Neuronal stem cell (in vitro differentiated cells): Measurements from ENCODE around the gene SLC25A42.

Experiments
- DNase-seq: peaks from one replicate; pipeline ENCODE4 v3.0.0-alpha.2; 2013; ENCODE audit warnings: low spot score
- H2AFZ ChIP-seq: one replicate; pipeline ENCODE4 v1.6.1; 2013; ENCODE audit warnings: mild to moderate bottlenecking, low read length, inconsistent platforms
- H2AK5ac ChIP-seq: 2 replicates; pipeline ENCODE4 v1.6.1; 2013; ENCODE audit warnings: low read depth, mild to moderate bottlenecking, inconsistent platforms, low read length, moderate library complexity, mixed read lengths
- H2BK120ac ChIP-seq: 2 replicates; pipeline ENCODE4 v1.6.1; 2013; ENCODE audit warnings: low read depth, mild to moderate bottlenecking, inconsistent platforms, low read length, moderate library complexity, mixed read lengths
- H2BK12ac ChIP-seq: one replicate; pipeline ENCODE4 v1.6.1; 2013; ENCODE audit warnings: low read length, inconsistent platforms
- H2BK15ac ChIP-seq: 2 replicates; pipeline ENCODE4 v1.6.1; 2013; ENCODE audit warnings: mild to moderate bottlenecking, low read length, inconsistent platforms, mixed read lengths
- H2BK5ac ChIP-seq: one replicate; pipeline ENCODE4 v1.6.1; 2013; ENCODE audit warnings: inconsistent platforms, mild to moderate bottlenecking, low read length, moderate library complexity
- H3K14ac ChIP-seq: one replicate; pipeline ENCODE4 v1.6.1; 2013; ENCODE audit warnings: low read length, inconsistent platforms
- H3K18ac ChIP-seq: 2 replicates; pipeline ENCODE4 v1.6.1; 2013; ENCODE audit warnings: low read length, inconsistent platforms
- H3K23ac ChIP-seq: 2 replicates; pipeline ENCODE4 v1.6.1; 2013; ENCODE audit warnings: low read depth, mild to moderate bottlenecking, mixed read lengths, low read length, inconsistent platforms; ENCODE audit not compliant: poor library complexity
- H3K27ac ChIP-seq: replicated peaks from 3 replicates; pipeline ENCODE4 v1.5.1; 2013; ENCODE audit warnings: low read length, inconsistent platforms
- H3K27me3 ChIP-seq, 3 experiments: 2 replicates each; pipeline ENCODE4 v1.6.1; 2013; ENCODE audit warnings: low read length in 3 of 3, mild to moderate bottlenecking in 2 of 3, inconsistent platforms in 1 of 3, low read depth in 1 of 3, mixed read lengths in 1 of 3, moderate library complexity in 1 of 3; ENCODE audit not compliant: control insufficient read depth in 3 of 3, insufficient read depth in 3 of 3
- H3K36me3 ChIP-seq, 2 donors: replicated peaks in 1 of 2; 2 replicates each; pipeline ENCODE4 v1.6.1; 2013; ENCODE audit warnings: low read length in 2 of 2; ENCODE audit not compliant: control insufficient read depth in 2 of 2, insufficient read depth in 2 of 2
- H3K4ac ChIP-seq: 2 replicates; pipeline ENCODE4 v1.6.1; 2013; ENCODE audit warnings: inconsistent platforms, mild to moderate bottlenecking, low read length, moderate library complexity
- H3K4me1 ChIP-seq, 2 donors: 1 replicate in 1 of 2; 2 replicates in 1 of 2; pipeline ENCODE4 v1.6.1; 2013; ENCODE audit warnings: low read length in 2 of 2, low read depth in 1 of 2; ENCODE audit not compliant: control insufficient read depth in 2 of 2, insufficient read depth in 1 of 2
- H3K4me2 ChIP-seq: one replicate; pipeline ENCODE4 v1.6.1; 2013; ENCODE audit warnings: mild to moderate bottlenecking, low read length, inconsistent platforms; ENCODE audit not compliant: insufficient read depth, poor library complexity, severe bottlenecking
- H3K4me3 ChIP-seq, 2 donors: 2 replicates each; pipeline ENCODE4 v1.5.1; 2013; ENCODE audit warnings: low read length in 2 of 2, mild to moderate bottlenecking in 2 of 2, inconsistent platforms in 1 of 2, moderate library complexity in 1 of 2
- H3K79me1 ChIP-seq: one replicate; pipeline ENCODE4 v1.6.1; 2013; ENCODE audit warnings: low read depth, mild to moderate bottlenecking, inconsistent platforms, low read length, moderate library complexity
- H3K9ac ChIP-seq: one replicate; pipeline ENCODE4 v1.6.1; 2013; ENCODE audit warnings: mild to moderate bottlenecking, low read depth, low read length, inconsistent platforms; ENCODE audit not compliant: poor library complexity
- H3K9me3 ChIP-seq, 2 donors: replicated peaks in 1 of 2; 2 replicates each; pipeline versions ENCODE3 to v1.6.1; 2013; ENCODE audit warnings: low read length in 2 of 2, mild to moderate bottlenecking in 2 of 2, inconsistent platforms in 1 of 2, low read depth in 1 of 2, mixed read lengths in 1 of 2, moderate library complexity in 1 of 2; ENCODE audit not compliant: control insufficient read depth in 2 of 2, insufficient read depth in 1 of 2
- H4K8ac ChIP-seq: one replicate; pipeline ENCODE4 v1.6.1; 2013; ENCODE audit warnings: low read depth, mild to moderate bottlenecking, inconsistent platforms, low read length, moderate library complexity
- H4K91ac ChIP-seq: one replicate; pipeline ENCODE4 v1.6.1; 2013; ENCODE audit warnings: low read length, low read depth, mild to moderate bottlenecking, inconsistent platforms; ENCODE audit not compliant: poor library complexity
- WGBS, 2 donors: extraction: QIAGEN DNeasy Blood & Tissue Kit; methylation state at CpG; one replicate each; pipeline ENCODE4 v1.1.7; 2013; ENCODE audit warnings: missing lambda C conversion rate in 2 of 2, mixed read lengths in 1 of 2; ENCODE audit not compliant: insufficient read length in 2 of 2, insufficient replicate concordance in 1 of 2; ENCODE audit errors: extremely low coverage in 2 of 2; 5-methylcytosine and 5-hydroxymethylcytosine counted together

SLC25A42 gene

DNA sequence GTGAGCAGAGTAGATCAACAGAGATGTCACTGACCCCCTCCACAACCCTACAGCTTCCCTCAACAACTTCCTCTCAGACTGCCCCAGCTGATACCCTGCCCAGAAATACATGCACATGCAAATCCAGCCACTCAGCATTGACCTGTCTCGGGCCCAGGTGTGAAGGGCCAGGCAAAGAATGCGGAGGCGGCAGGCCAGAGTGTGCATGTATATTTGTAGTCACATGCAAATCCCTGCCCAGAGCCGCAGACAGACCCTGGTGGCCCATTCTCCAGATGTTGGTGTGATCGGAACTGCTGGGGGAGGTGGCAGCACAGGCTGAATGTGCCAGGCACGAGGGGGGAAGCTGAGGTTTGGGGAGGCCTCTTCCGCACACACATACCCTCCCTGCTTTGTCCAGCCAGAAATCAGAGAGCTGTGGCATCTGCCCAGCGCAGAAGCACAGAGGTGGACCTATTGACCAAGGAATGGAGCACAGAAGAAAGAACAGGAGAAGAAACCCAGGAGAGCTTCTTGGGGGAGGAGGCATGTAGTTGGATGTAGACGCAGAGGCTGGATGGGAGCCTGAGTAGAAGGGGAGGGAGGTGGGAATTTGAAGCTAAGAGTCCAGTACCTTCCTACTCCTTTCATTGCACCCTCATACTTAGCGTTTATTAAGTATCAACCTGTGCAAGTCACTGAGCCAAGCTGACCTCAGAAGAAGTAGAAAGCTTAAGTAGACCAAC, 91.9 kb downstream of the SLC25A42 start:
- H3K79me1 ChIP-seq: no peaks in the 10 kb centered on the region
- no peak overlapping the region for H2BK5ac ChIP-seq
- no peak overlapping the region for H3K27ac ChIP-seq
- H3K36me3 ChIP-seq: peaks cover 0 to 6% of the 10 kb centered on the region in 2 donors
- H3K9ac ChIP-seq: no peak overlapping the region
- H2BK120ac ChIP-seq: no peak overlapping the region
- H4K8ac ChIP-seq: no peak overlapping the region
- H3K23ac ChIP-seq: no peak overlapping the region
- WGBS, 2 donors: no CpG with 5 or more reads among the region's 10 CpGs
- H2BK15ac ChIP-seq: no peak overlapping the region
- no peak overlapping the region for H2AFZ ChIP-seq
- no peak overlapping the region for H3K14ac ChIP-seq
- H2AK5ac ChIP-seq: no peak overlapping the region
- no peaks in the 10 kb centered on the region for H3K4me1 ChIP-seq
- no peak overlapping the region for H3K4ac ChIP-seq
- no peak overlapping the region for H3K18ac ChIP-seq
- no peak overlapping the region for H4K91ac ChIP-seq
- H3K4me2 ChIP-seq: no peak overlapping the region
- DNase-seq: no peak
- no peaks in the 10 kb centered on the region for H3K27me3 ChIP-seq
- no peak overlapping the region for H3K4me3 ChIP-seq
- H3K9me3 ChIP-seq: peaks cover 0 to 3% of the 10 kb centered on the region in 2 donors
- H2BK12ac ChIP-seq: no peak overlapping the region

GRCh38 chr19:19157808-19158207, 94.0 kb downstream of the SLC25A42 start:
- Histone ChIP-seq H2AFZ (no peak overlapping the region), H3K4me1 (no peaks in the 10 kb centered on the region), H2BK12ac (no peak overlapping the region), H2BK120ac (no peak overlapping the region), H2AK5ac (no peak overlapping the region), H3K4me3 (no peak overlapping the region), H3K18ac (no peak overlapping the region), H3K79me1 (no peaks in the 10 kb centered on the region), H3K27me3 (no peaks in the 10 kb centered on the region), H3K4me2 (no peak overlapping the region), H3K9ac (no peak overlapping the region), H3K23ac (no peak overlapping the region), H3K9me3 (peaks cover 0 to 3% of the 10 kb centered on the region in 2 donors), H3K14ac (no peak overlapping the region), H4K91ac (no peak overlapping the region), H4K8ac (no peak overlapping the region), H2BK15ac (no peak overlapping the region), H2BK5ac (no peak overlapping the region), H3K4ac (no peak overlapping the region), H3K27ac (no peak overlapping the region), H3K36me3 (peaks cover 0 to 6% of the 10 kb centered on the region in 2 donors)
- WGBS, 2 donors: no CpG with 5 or more reads among the region's 6 CpGs
- no peak for DNase-seq

GRCh38 chr19:19159534-19159933, 95.7 kb downstream of the SLC25A42 start:
- Histone ChIP-seq H3K23ac (no peak overlapping the region), H2AK5ac (no peak overlapping the region), H3K79me1 (no peaks in the 10 kb centered on the region), H2BK5ac (no peak overlapping the region), H3K18ac (no peak overlapping the region), H4K8ac (no peak overlapping the region), H3K4ac (no peak overlapping the region), H3K27me3 (no peaks in the 10 kb centered on the region), H3K9me3 (peaks cover 0 to 3% of the 10 kb centered on the region in 2 donors), H4K91ac (no peak overlapping the region), H2BK15ac (no peak overlapping the region), H3K4me1 (no peaks in the 10 kb centered on the region), H3K27ac (no peak overlapping the region), H2BK12ac (no peak overlapping the region), H3K36me3 (peaks cover 0 to 6% of the 10 kb centered on the region in 2 donors), H3K4me2 (no peak overlapping the region), H3K4me3 (no peak overlapping the region), H3K9ac (no peak overlapping the region), H3K14ac (no peak overlapping the region), H2BK120ac (no peak overlapping the region), H2AFZ (no peak overlapping the region)
- no CpG with 5 or more reads among the region's 4 CpGs for WGBS, 2 donors
- DNase-seq: no peak

DNA sequence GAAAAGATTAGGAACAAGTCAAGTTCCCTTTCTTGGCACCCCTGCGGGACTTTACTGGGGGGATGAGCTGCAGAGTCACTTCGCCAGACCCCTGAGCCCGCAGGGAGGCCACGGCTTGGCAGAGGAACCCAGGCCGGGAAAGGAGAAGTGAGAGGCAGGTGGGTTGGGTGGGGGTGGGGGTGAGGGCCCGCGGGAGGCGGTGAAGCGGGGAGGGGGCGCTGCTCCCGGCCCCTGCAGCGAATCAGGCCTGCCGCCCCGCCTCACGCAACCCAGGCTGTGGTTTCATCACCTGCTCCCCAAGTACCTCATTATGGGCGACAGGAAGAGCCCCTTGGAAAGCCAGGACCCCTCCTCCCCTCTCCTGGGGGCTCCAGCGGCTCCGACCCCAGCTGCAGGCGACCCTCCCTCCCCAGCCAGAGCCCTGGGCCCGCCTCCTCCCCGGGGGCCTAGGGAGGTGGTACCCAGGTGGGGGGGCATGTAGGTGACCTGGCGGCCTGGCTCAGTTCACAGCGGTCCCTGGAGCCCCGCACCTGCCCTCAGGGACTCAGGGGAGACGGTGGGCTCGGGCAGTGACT, 96.8 kb downstream of the SLC25A42 start:
- H4K8ac ChIP-seq: peak overlapping the region; percentile 3
- H3K36me3 ChIP-seq: peaks cover 0 to 6% of the 10 kb centered on the region in 2 donors
- H3K27me3 ChIP-seq: no peaks in the 10 kb centered on the region
- H2BK15ac ChIP-seq: no peak overlapping the region
- no peak overlapping the region for H2BK5ac ChIP-seq
- DNase-seq: no peak
- no peak overlapping the region for H3K18ac ChIP-seq
- H2BK120ac ChIP-seq: no peak overlapping the region
- no peak overlapping the region for H3K14ac ChIP-seq
- H3K4ac ChIP-seq: no peak overlapping the region
- H2AK5ac ChIP-seq: no peak overlapping the region
- no peak overlapping the region for H2AFZ ChIP-seq
- no peak overlapping the region for H3K4me2 ChIP-seq
- no peak overlapping the region for H3K9ac ChIP-seq
- no peak overlapping the region for H3K4me3 ChIP-seq
- no peak overlapping the region for H4K91ac ChIP-seq
- no peak overlapping the region for H3K23ac ChIP-seq
- no CpG with 5 or more reads among the region's 26 CpGs for WGBS, 2 donors
- H3K79me1 ChIP-seq: no peaks in the 10 kb centered on the region
- H3K9me3 ChIP-seq: peaks cover 0 to 3% of the 10 kb centered on the region in 2 donors
- H2BK12ac ChIP-seq: no peak overlapping the region
- H3K27ac ChIP-seq: no peak overlapping the region
- no peaks in the 10 kb centered on the region for H3K4me1 ChIP-seq
